Nephron progenitor cell (in vitro differentiated cells): ENCODE data around the gene C17orf107.

Experiments used
- DNase-seq: peaks from one replicate; pipeline ENCODE4 v3.0.0; 2021
- H3K27ac Mint-ChIP-seq: 2 replicates; pipeline ENCODE4 v1.8.0; 2021; ENCODE audit warnings: mild to moderate bottlenecking, moderate library complexity, mixed read lengths
- H3K27me3 Mint-ChIP-seq: 2 replicates; pipeline ENCODE4 v1.8.0; 2021; ENCODE audit warnings: mild to moderate bottlenecking, low read depth, mixed read lengths; ENCODE audit not compliant: poor library complexity
- H3K36me3 Mint-ChIP-seq: 2 replicates; pipeline ENCODE4 v1.8.0; 2021; ENCODE audit warnings: low read depth, mixed read lengths
- H3K4me1 Mint-ChIP-seq: 2 replicates; pipeline ENCODE4 v1.8.0; 2021; ENCODE audit warnings: mixed read lengths
- H3K4me3 Mint-ChIP-seq: 2 replicates; pipeline ENCODE4 v1.8.0; 2021; ENCODE audit warnings: mild to moderate bottlenecking, moderate library complexity, mixed read lengths
- H3K9me3 Mint-ChIP-seq: 2 replicates; pipeline ENCODE4 v1.8.0; 2021; ENCODE audit warnings: mild to moderate bottlenecking, moderate library complexity, mixed read lengths
- CTCF ChIP-seq: fragments of 200-600 bp; sonication (generic); IDR thresholded peaks from 2 replicates; pipeline ENCODE4 v1.5.0; 2021; ENCODE audit warnings: antibody characterized with exemption

The C17orf107 gene

GRCh38 chr17:4939796-4940554 lies 40.6 kb downstream of the C17orf107 start, which contains the start of the genes RNF167 and SLC25A11:
Gene RNF167 (plus strand): TSS chr17:4940268. CDS start chr17:4940910, 642 bp downstream.
Gene SLC25A11 (minus strand): TSS chr17:4940046. CDS start chr17:4939910, 136 bp downstream.
- peaks cover 31% of the 10 kb centered on the region for H3K4me1 Mint-ChIP-seq
- H3K36me3 Mint-ChIP-seq = peaks cover 31% of the 10 kb centered on the region
- H3K9me3 Mint-ChIP-seq = no peaks in the 10 kb centered on the region
- peak within 1 kb of the TSS; percentile 92 for H3K4me3 Mint-ChIP-seq
- H3K27me3 Mint-ChIP-seq = peaks cover 5% of the 10 kb centered on the region
- DNase-seq = peak; percentile 91
- no peak for TF ChIP-seq CTCF
- H3K27ac Mint-ChIP-seq = peak within 1 kb of the TSS; percentile 99

DNA sequence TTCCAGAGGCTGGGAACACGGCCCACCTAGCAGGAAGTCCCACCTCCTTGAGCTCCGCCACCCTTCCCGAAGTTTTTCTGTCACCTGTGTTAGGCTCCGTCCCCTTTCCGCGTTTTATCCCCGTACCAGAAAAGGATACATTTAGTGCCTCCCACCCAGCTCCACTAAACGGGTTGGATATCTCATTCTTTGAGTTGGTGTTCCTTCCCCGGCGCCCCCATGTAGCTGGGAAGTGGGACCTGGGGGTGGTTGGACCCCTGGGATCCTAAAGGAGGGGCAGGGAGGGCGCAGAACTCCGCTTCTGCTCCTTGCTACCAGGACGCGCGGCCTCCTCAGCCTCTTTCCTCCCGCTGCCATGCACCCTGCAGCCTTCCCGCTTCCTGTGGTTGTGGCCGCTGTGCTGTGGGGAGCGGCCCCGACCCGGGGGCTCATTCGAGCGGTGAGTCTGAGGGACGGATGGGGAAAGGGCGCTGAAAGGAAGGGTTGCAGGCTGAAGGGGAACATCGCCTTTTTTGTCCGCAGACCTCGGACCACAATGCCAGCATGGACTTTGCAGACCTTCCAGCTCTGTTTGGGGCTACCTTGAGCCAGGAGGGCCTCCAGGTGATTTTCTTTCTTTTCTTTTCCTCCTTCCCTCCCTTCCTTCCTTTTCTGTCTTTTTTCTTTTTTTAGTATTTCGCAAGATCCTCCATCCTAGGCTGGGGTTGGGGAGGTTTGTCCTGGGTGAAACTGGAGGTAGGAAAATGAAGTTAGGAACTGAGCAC lies 41.4 kb downstream of the C17orf107 start:
- TF ChIP-seq CTCF = no peak
- H3K4me1 Mint-ChIP-seq = peaks cover 38% of the 10 kb centered on the region
- H3K27me3 Mint-ChIP-seq = peaks cover 5% of the 10 kb centered on the region
- H3K9me3 Mint-ChIP-seq = no peaks in the 10 kb centered on the region
- DNase-seq = peak; percentile 39
- H3K4me3 Mint-ChIP-seq = peak overlapping the region; percentile 92
- peak overlapping the region; percentile 99 for H3K27ac Mint-ChIP-seq
- H3K36me3 Mint-ChIP-seq = peaks cover 36% of the 10 kb centered on the region

- no peak for DNase-seq
- H3K4me1 Mint-ChIP-seq = peaks cover 44% of the 10 kb centered on the region
- peak overlapping the region; percentile 92 for H3K4me3 Mint-ChIP-seq
- H3K27ac Mint-ChIP-seq = peak overlapping the region; percentile 99
- no peaks in the 10 kb centered on the region for H3K9me3 Mint-ChIP-seq
- H3K27me3 Mint-ChIP-seq = peaks cover 5% of the 10 kb centered on the region
- no peak for TF ChIP-seq CTCF
- peaks cover 34% of the 10 kb centered on the region for H3K36me3 Mint-ChIP-seq
These were observed 41.9 kb downstream of the C17orf107 start for GRCh38 chr17:4941319-4941610.

- TF ChIP-seq CTCF = no peak
- H3K27me3 Mint-ChIP-seq = peaks cover 5% of the 10 kb centered on the region
- H3K9me3 Mint-ChIP-seq = no peaks in the 10 kb centered on the region
- peaks cover 51% of the 10 kb centered on the region for H3K4me1 Mint-ChIP-seq
- peaks cover 36% of the 10 kb centered on the region for H3K36me3 Mint-ChIP-seq
- peak overlapping the region; percentile 96 for H3K27ac Mint-ChIP-seq
- no peak overlapping the region for H3K4me3 Mint-ChIP-seq
- DNase-seq = no peak
These were observed 43.6 kb downstream of the C17orf107 start for GRCh38 chr17:4942760-4943508.

DNA sequence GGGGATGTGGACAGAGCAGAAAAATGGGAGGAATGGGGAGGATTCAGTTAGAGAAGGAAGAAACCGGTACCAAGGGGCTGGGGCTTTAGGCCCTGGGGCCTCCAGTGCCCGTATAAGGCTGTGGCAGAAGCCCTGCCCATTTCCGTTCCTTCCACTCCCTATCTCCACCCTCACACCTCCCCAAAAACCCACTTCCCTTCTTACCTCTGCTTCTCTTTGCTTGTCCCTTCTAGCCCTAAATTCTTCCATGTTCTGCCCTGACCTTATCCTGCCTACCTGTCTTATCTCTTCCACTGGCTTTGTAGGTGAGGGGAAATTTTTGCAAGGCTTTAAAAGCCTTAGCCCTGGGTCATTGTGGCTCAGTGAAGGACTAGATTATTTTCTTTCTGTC lies 44.8 kb downstream of the C17orf107 start:
- Mint-ChIP-seq H3K4me3 (no peak overlapping the region), H3K27ac (peak overlapping the region; percentile 98), H3K4me1 (peaks cover 43% of the 10 kb centered on the region), H3K36me3 (peaks cover 36% of the 10 kb centered on the region), H3K9me3 (no peaks in the 10 kb centered on the region), H3K27me3 (peaks cover 5% of the 10 kb centered on the region)
- TF ChIP-seq CTCF = no peak
- DNase-seq = no peak
